IPS-NIHi11 (cell line): Measurements from ENCODE around the gene ROBO1.
"Not testable (repeated sequence)": the region's sequence is repeated elsewhere in the genome, so short reads cannot be mapped to it uniquely, and the experiment has no call there.

Experiments used
- DNase-seq: peaks from one replicate; pipeline ENCODE4 v3.0.0; 2012; ENCODE audit warnings: mixed read lengths, low spot score

ROBO1 gene

GRCh38 chr3:78683284-78683683 lies 1084.5 kb downstream of the ROBO1 start:
- DNase-seq = no peak

- DNase-seq = not testable (repeated sequence)
Observed at GRCh38 chr3:78675119-78675805, 1092.5 kb downstream of the ROBO1 start.

- DNase-seq = no peak
Observed at GRCh38 chr3:78670746-78671145, 1097.1 kb downstream of the ROBO1 start.

GRCh38 chr3:78670094-78670493 lies 1097.7 kb downstream of the ROBO1 start:
- DNase-seq = no peak

GRCh38 chr3:78668302-78668701 lies 1099.5 kb downstream of the ROBO1 start:
- no peak for DNase-seq

- no peak for DNase-seq
Observed at GRCh38 chr3:78666470-78666800, 1101.4 kb downstream of the ROBO1 start.

GRCh38 chr3:78665776-78666469 lies 1101.9 kb downstream of the ROBO1 start:
- no peak for DNase-seq

GRCh38 chr3:78665101-78665500 lies 1102.7 kb downstream of the ROBO1 start:
- no peak for DNase-seq

- no peak for DNase-seq
Observed at GRCh38 chr3:78660957-78661356, 1106.8 kb downstream of the ROBO1 start.

GRCh38 chr3:78659386-78659987 lies 1108.3 kb downstream of the ROBO1 start:
- DNase-seq = no peak

GRCh38 chr3:78647726-78648125 lies 1120.1 kb downstream of the ROBO1 start:
- no peak for DNase-seq

GRCh38 chr3:78645628-78646310 lies 1122.0 kb downstream of the ROBO1 start:
- peak; percentile 56 for DNase-seq

- DNase-seq = no peak
Observed at GRCh38 chr3:78644847-78645246, 1123.0 kb downstream of the ROBO1 start.

- no peak for DNase-seq
Observed at GRCh38 chr3:78642226-78643035, 1125.4 kb downstream of the ROBO1 start.

- no peak for DNase-seq
Observed at GRCh38 chr3:78641703-78642102, 1126.1 kb downstream of the ROBO1 start.

GRCh38 chr3:78634316-78634715 lies 1133.5 kb downstream of the ROBO1 start:
- no peak for DNase-seq

GRCh38 chr3:78633626-78634025 lies 1134.2 kb downstream of the ROBO1 start:
- no peak for DNase-seq

- DNase-seq = no peak
Observed at GRCh38 chr3:78632925-78633553, 1134.8 kb downstream of the ROBO1 start.

- DNase-seq = no peak
Observed at GRCh38 chr3:78629544-78629943, 1138.3 kb downstream of the ROBO1 start.

GRCh38 chr3:78621061-78621716 lies 1146.6 kb downstream of the ROBO1 start:
- no peak for DNase-seq

GRCh38 chr3:78614486-78614885 lies 1153.3 kb downstream of the ROBO1 start:
- no peak for DNase-seq
